ENCODE measurements around the gene GAGE12G. TPM values are rescaled to one million over a fixed set of nuclear protein-coding genes. Genes with fewer than 3 reads are reported as not detected.
"Not testable (repeated sequence)": the region's sequence is repeated elsewhere in the genome, so short reads cannot be mapped to it uniquely, and the experiment has no call there.

Gene GAGE12G
- polyA plus RNA-seq (not detected in 3 replicates), polyA minus RNA-seq (not detected in 3 replicates)
- not detected for polyA plus RNA-seq (2011; ENCODE audit: low read depth)
- polyA plus RNA-seq (2011; cell fraction: cytosol; rRNA removed), result not detected in 2 replicates
- not detected in 2 replicates for polyA plus RNA-seq (2011; cell fraction: nucleus; rRNA removed)
- not detected in 2 replicates for polyA plus RNA-seq (2012; ENCODE audit: low replicate concordance)
- polyA minus RNA-seq (2011; cell fraction: cytosol; rRNA and poly(A)+ RNA removed), result not detected
- polyA minus RNA-seq (2011; cell fraction: nucleus; rRNA and poly(A)+ RNA removed), result not detected in 2 replicates

- H3K79me2 ChIP-seq (ENCODE audit: control insufficient read depth, insufficient read depth, low read length); H3K9me3 ChIP-seq (ENCODE audit: control insufficient read depth, low read depth, low read length); dilution Hi-C loops (cut with MboI; ENCODE audit: extremely low pct_ligation_motif_present, low sequenced_read_pairs); H3K9me1 ChIP-seq (ENCODE audit: control insufficient read depth, extremely low read depth, insufficient read depth, low read length); DNase-seq (ENCODE audit: low read depth, low spot score); H3K9ac ChIP-seq (ENCODE audit: control insufficient read depth, extremely low read depth, insufficient read depth, low read length); H4K20me1 ChIP-seq (ENCODE audit: control insufficient read depth, extremely low read depth, insufficient read depth, low read length); H3K27me3 ChIP-seq (ENCODE audit: control insufficient read depth, extremely low read depth, insufficient read depth, low read length); H3K4me3 ChIP-seq (ENCODE audit: control insufficient read depth in 2 of 3, extremely low read depth in 1 of 3, insufficient read depth in 2 of 3, low read depth in 1 of 3, low read length in 3 of 3); FAIRE-seq; H3K4me1 ChIP-seq (ENCODE audit: control insufficient read depth, extremely low read depth, insufficient read depth, low read length); H3K4me2 ChIP-seq (ENCODE audit: control insufficient read depth, extremely low read depth, insufficient read depth, low read depth, low read length); H3K36me3 ChIP-seq (ENCODE audit: control insufficient read depth in 2 of 2, extremely low read depth in 1 of 2, insufficient read depth in 2 of 2, low read length in 2 of 2); H3K27ac ChIP-seq (ENCODE audit: control insufficient read depth, insufficient read depth, low read length); H2AFZ ChIP-seq (ENCODE audit: control insufficient read depth, low read length): not testable (repeated sequence)
Measured at GRCh38 chrX:49570100-49570499, at the start of gene GAGE12G. Gene GAGE12G, plus strand, starts transcription at chrX:49570400. Its CDS starts 1,155 bp downstream, at chrX:49571555.

DNA sequence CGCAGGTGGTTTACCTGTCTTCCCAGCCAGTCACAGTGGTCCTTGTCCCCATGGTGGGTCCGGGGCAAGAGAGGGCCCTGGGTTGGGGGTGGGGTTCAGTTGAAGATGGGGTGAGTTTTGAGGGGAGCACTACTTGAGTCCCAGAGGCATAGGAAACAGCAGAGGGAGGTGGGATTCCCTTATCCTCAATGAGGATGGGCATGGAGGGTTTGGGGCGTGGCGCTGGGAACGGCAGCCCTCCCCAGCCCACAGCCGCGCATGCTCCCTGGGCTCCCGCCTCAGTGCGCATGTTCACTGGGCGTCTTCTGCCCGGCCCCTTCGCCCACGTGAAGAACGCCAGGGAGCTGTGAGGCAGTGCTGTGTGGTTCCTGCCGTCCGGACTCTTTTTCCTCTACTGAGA, 38.3 kb upstream of the GAGE12G start, which contains the start of gene GAGE12C:
TSS of gene GAGE12C (plus strand) at position 301 of the 400 bp plus-strand sequence. CDS start 1,155 bp downstream, outside the sequence.
- H4K20me1 ChIP-seq (ENCODE audit: control insufficient read depth, extremely low read depth, insufficient read depth, low read length); H3K4me1 ChIP-seq (ENCODE audit: control insufficient read depth, extremely low read depth, insufficient read depth, low read length); H3K27ac ChIP-seq (ENCODE audit: control insufficient read depth, insufficient read depth, low read length); H3K4me2 ChIP-seq (ENCODE audit: control insufficient read depth, extremely low read depth, insufficient read depth, low read depth, low read length); DNase-seq (ENCODE audit: low read depth, low spot score); H3K27me3 ChIP-seq (ENCODE audit: control insufficient read depth, extremely low read depth, insufficient read depth, low read length); H3K4me3 ChIP-seq (ENCODE audit: control insufficient read depth in 2 of 3, extremely low read depth in 1 of 3, insufficient read depth in 2 of 3, low read depth in 1 of 3, low read length in 3 of 3); H3K36me3 ChIP-seq (ENCODE audit: control insufficient read depth in 2 of 2, extremely low read depth in 1 of 2, insufficient read depth in 2 of 2, low read length in 2 of 2); H2AFZ ChIP-seq (ENCODE audit: control insufficient read depth, low read length); FAIRE-seq; H3K79me2 ChIP-seq (ENCODE audit: control insufficient read depth, insufficient read depth, low read length); dilution Hi-C loops (cut with MboI; ENCODE audit: extremely low pct_ligation_motif_present, low sequenced_read_pairs); H3K9me1 ChIP-seq (ENCODE audit: control insufficient read depth, extremely low read depth, insufficient read depth, low read length); H3K9me3 ChIP-seq (ENCODE audit: control insufficient read depth, low read depth, low read length); H3K9ac ChIP-seq (ENCODE audit: control insufficient read depth, extremely low read depth, insufficient read depth, low read length): not testable (repeated sequence)

DNA sequence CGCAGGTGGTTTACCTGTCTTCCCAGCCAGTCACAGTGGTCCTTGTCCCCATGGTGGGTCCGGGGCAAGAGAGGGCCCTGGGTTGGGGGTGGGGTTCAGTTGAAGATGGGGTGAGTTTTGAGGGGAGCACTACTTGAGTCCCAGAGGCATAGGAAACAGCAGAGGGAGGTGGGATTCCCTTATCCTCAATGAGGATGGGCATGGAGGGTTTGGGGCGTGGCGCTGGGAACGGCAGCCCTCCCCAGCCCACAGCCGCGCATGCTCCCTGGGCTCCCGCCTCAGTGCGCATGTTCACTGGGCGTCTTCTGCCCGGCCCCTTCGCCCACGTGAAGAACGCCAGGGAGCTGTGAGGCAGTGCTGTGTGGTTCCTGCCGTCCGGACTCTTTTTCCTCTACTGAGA, 28.8 kb upstream of the GAGE12G start, which contains the start of gene GAGE12D:
TSS of gene GAGE12D (plus strand) at position 301 of the 400 bp plus-strand sequence. CDS start 1,155 bp downstream, outside the sequence.
- DNase-seq (ENCODE audit: low read depth, low spot score); H3K79me2 ChIP-seq (ENCODE audit: control insufficient read depth, insufficient read depth, low read length); H3K9me3 ChIP-seq (ENCODE audit: control insufficient read depth, low read depth, low read length); H3K9me1 ChIP-seq (ENCODE audit: control insufficient read depth, extremely low read depth, insufficient read depth, low read length); H3K27ac ChIP-seq (ENCODE audit: control insufficient read depth, insufficient read depth, low read length); H3K27me3 ChIP-seq (ENCODE audit: control insufficient read depth, extremely low read depth, insufficient read depth, low read length); H3K9ac ChIP-seq (ENCODE audit: control insufficient read depth, extremely low read depth, insufficient read depth, low read length); FAIRE-seq; H2AFZ ChIP-seq (ENCODE audit: control insufficient read depth, low read length); dilution Hi-C loops (cut with MboI; ENCODE audit: extremely low pct_ligation_motif_present, low sequenced_read_pairs); H3K36me3 ChIP-seq (ENCODE audit: control insufficient read depth in 2 of 2, extremely low read depth in 1 of 2, insufficient read depth in 2 of 2, low read length in 2 of 2); H4K20me1 ChIP-seq (ENCODE audit: control insufficient read depth, extremely low read depth, insufficient read depth, low read length); H3K4me1 ChIP-seq (ENCODE audit: control insufficient read depth, extremely low read depth, insufficient read depth, low read length); H3K4me3 ChIP-seq (ENCODE audit: control insufficient read depth in 2 of 3, extremely low read depth in 1 of 3, insufficient read depth in 2 of 3, low read depth in 1 of 3, low read length in 3 of 3); H3K4me2 ChIP-seq (ENCODE audit: control insufficient read depth, extremely low read depth, insufficient read depth, low read depth, low read length): not testable (repeated sequence)

DNA sequence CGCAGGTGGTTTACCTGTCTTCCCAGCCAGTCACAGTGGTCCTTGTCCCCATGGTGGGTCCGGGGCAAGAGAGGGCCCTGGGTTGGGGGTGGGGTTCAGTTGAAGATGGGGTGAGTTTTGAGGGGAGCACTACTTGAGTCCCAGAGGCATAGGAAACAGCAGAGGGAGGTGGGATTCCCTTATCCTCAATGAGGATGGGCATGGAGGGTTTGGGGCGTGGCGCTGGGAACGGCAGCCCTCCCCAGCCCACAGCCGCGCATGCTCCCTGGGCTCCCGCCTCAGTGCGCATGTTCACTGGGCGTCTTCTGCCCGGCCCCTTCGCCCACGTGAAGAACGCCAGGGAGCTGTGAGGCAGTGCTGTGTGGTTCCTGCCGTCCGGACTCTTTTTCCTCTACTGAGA, 19.2 kb upstream of the GAGE12G start, which contains the start of gene GAGE12E:
TSS of gene GAGE12E (plus strand) at position 301 of the 400 bp plus-strand sequence. CDS start 1,155 bp downstream, outside the sequence.
- H3K4me2 ChIP-seq (ENCODE audit: control insufficient read depth, extremely low read depth, insufficient read depth, low read depth, low read length); H4K20me1 ChIP-seq (ENCODE audit: control insufficient read depth, extremely low read depth, insufficient read depth, low read length); H3K4me1 ChIP-seq (ENCODE audit: control insufficient read depth, extremely low read depth, insufficient read depth, low read length); dilution Hi-C loops (cut with MboI; ENCODE audit: extremely low pct_ligation_motif_present, low sequenced_read_pairs); H3K36me3 ChIP-seq (ENCODE audit: control insufficient read depth in 2 of 2, extremely low read depth in 1 of 2, insufficient read depth in 2 of 2, low read length in 2 of 2); H3K4me3 ChIP-seq (ENCODE audit: control insufficient read depth in 2 of 3, extremely low read depth in 1 of 3, insufficient read depth in 2 of 3, low read depth in 1 of 3, low read length in 3 of 3); H3K79me2 ChIP-seq (ENCODE audit: control insufficient read depth, insufficient read depth, low read length); H3K9me3 ChIP-seq (ENCODE audit: control insufficient read depth, low read depth, low read length); H3K9ac ChIP-seq (ENCODE audit: control insufficient read depth, extremely low read depth, insufficient read depth, low read length); DNase-seq (ENCODE audit: low read depth, low spot score); H2AFZ ChIP-seq (ENCODE audit: control insufficient read depth, low read length); H3K9me1 ChIP-seq (ENCODE audit: control insufficient read depth, extremely low read depth, insufficient read depth, low read length); H3K27me3 ChIP-seq (ENCODE audit: control insufficient read depth, extremely low read depth, insufficient read depth, low read length); H3K27ac ChIP-seq (ENCODE audit: control insufficient read depth, insufficient read depth, low read length); FAIRE-seq: not testable (repeated sequence)

DNA sequence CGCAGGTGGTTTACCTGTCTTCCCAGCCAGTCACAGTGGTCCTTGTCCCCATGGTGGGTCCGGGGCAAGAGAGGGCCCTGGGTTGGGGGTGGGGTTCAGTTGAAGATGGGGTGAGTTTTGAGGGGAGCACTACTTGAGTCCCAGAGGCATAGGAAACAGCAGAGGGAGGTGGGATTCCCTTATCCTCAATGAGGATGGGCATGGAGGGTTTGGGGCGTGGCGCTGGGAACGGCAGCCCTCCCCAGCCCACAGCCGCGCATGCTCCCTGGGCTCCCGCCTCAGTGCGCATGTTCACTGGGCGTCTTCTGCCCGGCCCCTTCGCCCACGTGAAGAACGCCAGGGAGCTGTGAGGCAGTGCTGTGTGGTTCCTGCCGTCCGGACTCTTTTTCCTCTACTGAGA, 9.7 kb upstream of the GAGE12G start, which contains the start of gene GAGE12F:
TSS of gene GAGE12F (plus strand) at position 301 of the 400 bp plus-strand sequence. CDS start 1,155 bp downstream, outside the sequence.
- H3K4me2 ChIP-seq (ENCODE audit: control insufficient read depth, extremely low read depth, insufficient read depth, low read depth, low read length); H3K9me3 ChIP-seq (ENCODE audit: control insufficient read depth, low read depth, low read length); H4K20me1 ChIP-seq (ENCODE audit: control insufficient read depth, extremely low read depth, insufficient read depth, low read length); H3K27ac ChIP-seq (ENCODE audit: control insufficient read depth, insufficient read depth, low read length); H3K27me3 ChIP-seq (ENCODE audit: control insufficient read depth, extremely low read depth, insufficient read depth, low read length); H3K9me1 ChIP-seq (ENCODE audit: control insufficient read depth, extremely low read depth, insufficient read depth, low read length); H3K4me1 ChIP-seq (ENCODE audit: control insufficient read depth, extremely low read depth, insufficient read depth, low read length); H3K36me3 ChIP-seq (ENCODE audit: control insufficient read depth in 2 of 2, extremely low read depth in 1 of 2, insufficient read depth in 2 of 2, low read length in 2 of 2); H3K79me2 ChIP-seq (ENCODE audit: control insufficient read depth, insufficient read depth, low read length); FAIRE-seq; H3K9ac ChIP-seq (ENCODE audit: control insufficient read depth, extremely low read depth, insufficient read depth, low read length); dilution Hi-C loops (cut with MboI; ENCODE audit: extremely low pct_ligation_motif_present, low sequenced_read_pairs); H2AFZ ChIP-seq (ENCODE audit: control insufficient read depth, low read length); DNase-seq (ENCODE audit: low read depth, low spot score); H3K4me3 ChIP-seq (ENCODE audit: control insufficient read depth in 2 of 3, extremely low read depth in 1 of 3, insufficient read depth in 2 of 3, low read depth in 1 of 3, low read length in 3 of 3): not testable (repeated sequence)
